DOHH2 (cell line): ENCODE results near the gene DIS3L2.

ENCODE experiments used
- EZH2phosphoT487 ChIP-seq: fragments of 200-600 bp; sonication (generic); IDR thresholded peaks from 2 replicates; pipeline ENCODE4 v1.6.1; 2017; ENCODE audit warnings: borderline replicate concordance, mild to moderate bottlenecking, antibody characterized with exemption, low read length, moderate library complexity, mixed read lengths
- TF ChIP-seq, protein P1 (sequence below): fragments of 200-600 bp; sonication (generic); IDR thresholded peaks from one replicate; pipeline ENCODE4 v1.5.1; 2014; ENCODE audit warnings: antibody characterized with exemption, mild to moderate bottlenecking, low read depth, low read length; ENCODE audit not compliant: poor library complexity, severe bottlenecking

DNA sequence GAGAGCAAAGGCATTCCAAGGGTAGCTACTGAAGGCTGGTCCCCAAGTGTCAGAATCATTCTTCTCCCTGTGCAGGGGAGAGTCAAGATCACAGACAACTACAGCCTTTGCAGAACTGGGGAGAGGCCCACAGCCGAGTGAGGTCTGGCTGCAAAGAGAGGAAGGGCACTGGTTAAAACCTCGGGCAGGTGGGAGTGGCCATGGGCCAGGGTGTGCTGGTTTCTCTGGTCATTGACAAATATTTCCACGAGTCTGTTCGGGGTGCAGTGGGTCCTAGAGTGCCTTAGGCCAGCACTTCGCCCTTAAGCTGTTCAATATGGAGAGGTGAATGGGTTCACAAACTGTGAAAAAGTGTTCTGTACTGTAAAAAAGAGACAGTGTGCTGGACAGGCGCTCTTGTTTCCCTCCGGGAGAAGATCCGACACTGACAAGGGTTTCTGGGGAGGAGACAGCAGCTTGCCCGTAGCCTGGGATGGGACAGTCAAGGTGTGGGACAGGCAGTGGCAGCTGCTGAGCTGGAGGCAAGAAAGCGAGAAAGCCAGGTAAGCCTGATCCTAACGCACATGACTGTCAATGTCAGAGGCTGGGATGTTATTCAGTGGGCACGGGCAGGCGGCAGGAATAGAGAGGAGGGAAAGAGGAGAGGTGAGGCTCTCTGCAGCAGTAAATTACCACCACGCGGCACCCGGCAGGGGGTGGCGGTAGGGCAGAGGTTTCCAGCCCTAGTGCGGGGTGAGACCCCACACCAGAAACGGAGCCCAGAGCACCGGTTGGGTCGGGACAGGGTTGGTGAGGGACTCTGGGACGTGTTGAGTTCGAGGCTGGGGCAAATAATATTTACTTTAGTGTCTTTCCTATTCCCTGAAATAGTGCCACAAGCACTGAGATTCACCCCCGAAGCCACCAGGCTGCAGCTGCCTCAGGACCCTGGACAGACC lies 37.3 kb upstream of the DIS3L2 start:
- TF ChIP-seq, protein P1, sequence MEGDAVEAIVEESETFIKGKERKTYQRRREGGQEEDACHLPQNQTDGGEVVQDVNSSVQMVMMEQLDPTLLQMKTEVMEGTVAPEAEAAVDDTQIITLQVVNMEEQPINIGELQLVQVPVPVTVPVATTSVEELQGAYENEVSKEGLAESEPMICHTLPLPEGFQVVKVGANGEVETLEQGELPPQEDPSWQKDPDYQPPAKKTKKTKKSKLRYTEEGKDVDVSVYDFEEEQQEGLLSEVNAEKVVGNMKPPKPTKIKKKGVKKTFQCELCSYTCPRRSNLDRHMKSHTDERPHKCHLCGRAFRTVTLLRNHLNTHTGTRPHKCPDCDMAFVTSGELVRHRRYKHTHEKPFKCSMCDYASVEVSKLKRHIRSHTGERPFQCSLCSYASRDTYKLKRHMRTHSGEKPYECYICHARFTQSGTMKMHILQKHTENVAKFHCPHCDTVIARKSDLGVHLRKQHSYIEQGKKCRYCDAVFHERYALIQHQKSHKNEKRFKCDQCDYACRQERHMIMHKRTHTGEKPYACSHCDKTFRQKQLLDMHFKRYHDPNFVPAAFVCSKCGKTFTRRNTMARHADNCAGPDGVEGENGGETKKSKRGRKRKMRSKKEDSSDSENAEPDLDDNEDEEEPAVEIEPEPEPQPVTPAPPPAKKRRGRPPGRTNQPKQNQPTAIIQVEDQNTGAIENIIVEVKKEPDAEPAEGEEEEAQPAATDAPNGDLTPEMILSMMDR, result no peak
- TF ChIP-seq EZH2phosphoT487, result no peak
